ENCODE data around the gene SETD7.

SETD7 gene

GRCh38 chr4:139562067-139562684 lies 6.2 kb upstream of the SETD7 start:
- Mint-ChIP-seq H3K27ac (no peak overlapping the region), H3K27me3 (peaks cover 1% of the 10 kb centered on the region), H3K4me3 (no peak overlapping the region), H3K4me1 (ENCODE audit: low read depth) (peaks cover 47% of the 10 kb centered on the region), H3K9me3 (no peaks in the 10 kb centered on the region), H3K36me3 (ENCODE audit: low read depth) (peaks cover 1% of the 10 kb centered on the region)
- intact Hi-C loops (cut with micrococcal nuclease): no loop called here

- no peak overlapping the region for H3K4me3 Mint-ChIP-seq
- peaks cover 50% of the 10 kb centered on the region for H3K4me1 Mint-ChIP-seq (ENCODE audit: low read depth)
- intact Hi-C loops (cut with micrococcal nuclease): no loop called here
- H3K9me3 Mint-ChIP-seq: no peaks in the 10 kb centered on the region
- peak overlapping the region; percentile 85 for H3K27ac Mint-ChIP-seq
- peaks cover 17% of the 10 kb centered on the region for H3K36me3 Mint-ChIP-seq (ENCODE audit: low read depth)
- peaks cover 7% of the 10 kb centered on the region for H3K27me3 Mint-ChIP-seq
Observed at GRCh38 chr4:139560406-139561104, 4.5 kb upstream of the SETD7 start.

- Mint-ChIP-seq H3K27ac (peak overlapping the region; percentile 85), H3K4me3 (no peak overlapping the region), H3K36me3 (ENCODE audit: low read depth) (peaks cover 24% of the 10 kb centered on the region), H3K4me1 (ENCODE audit: low read depth) (peaks cover 50% of the 10 kb centered on the region), H3K9me3 (no peaks in the 10 kb centered on the region), H3K27me3 (peaks cover 7% of the 10 kb centered on the region)
- intact Hi-C loops (cut with micrococcal nuclease): loop anchor here (10.0 kb wide), 2 partner anchors 105 to 595 kb away; partner anchors contain the start of genes MAML3 and RAB33B
Observed at GRCh38 chr4:139559687-139560086, 3.7 kb upstream of the SETD7 start.

- Mint-ChIP-seq H3K36me3 (ENCODE audit: low read depth) (peaks cover 24% of the 10 kb centered on the region), H3K27ac (peak overlapping the region; percentile 67), H3K4me3 (no peak overlapping the region), H3K27me3 (peaks cover 7% of the 10 kb centered on the region), H3K4me1 (ENCODE audit: low read depth) (peaks cover 54% of the 10 kb centered on the region), H3K9me3 (no peaks in the 10 kb centered on the region)
- intact Hi-C loops (cut with micrococcal nuclease): loop anchor here (10.0 kb wide), 2 partner anchors 104 to 596 kb away; partner anchors contain the start of genes MAML3 and RAB33B
Observed at GRCh38 chr4:139559089-139559479, 3.1 kb upstream of the SETD7 start.

GRCh38 chr4:139558235-139559088 lies 2.4 kb upstream of the SETD7 start:
- H3K9me3 Mint-ChIP-seq: no peaks in the 10 kb centered on the region
- H3K27me3 Mint-ChIP-seq: peaks cover 7% of the 10 kb centered on the region
- peak overlapping the region; percentile 67 for H3K27ac Mint-ChIP-seq
- H3K4me3 Mint-ChIP-seq: no peak overlapping the region
- intact Hi-C loops (cut with micrococcal nuclease): loop anchor here (10.0 kb wide), 2 partner anchors 104 to 596 kb away; partner anchors contain the start of genes MAML3 and RAB33B
- H3K4me1 Mint-ChIP-seq (ENCODE audit: low read depth): peaks cover 50% of the 10 kb centered on the region
- peaks cover 24% of the 10 kb centered on the region for H3K36me3 Mint-ChIP-seq (ENCODE audit: low read depth)

- Mint-ChIP-seq H3K9me3 (no peaks in the 10 kb centered on the region), H3K27me3 (peaks cover 7% of the 10 kb centered on the region), H3K4me1 (ENCODE audit: low read depth) (peaks cover 57% of the 10 kb centered on the region), H3K36me3 (ENCODE audit: low read depth) (peaks cover 24% of the 10 kb centered on the region), H3K4me3 (peak overlapping the region; percentile 95), H3K27ac (peak overlapping the region; percentile 97)
- intact Hi-C loops (cut with micrococcal nuclease): loop anchor here (10.0 kb wide), 2 partner anchors 103 to 597 kb away; partner anchors contain the start of genes MAML3 and RAB33B
Observed at GRCh38 chr4:139557556-139558110, 1.6 kb upstream of the SETD7 start.

GRCh38 chr4:139556724-139557555 lies 921 bp upstream of the SETD7 start:
- no peaks in the 10 kb centered on the region for H3K9me3 Mint-ChIP-seq
- intact Hi-C loops (cut with micrococcal nuclease): loop anchor here (10.0 kb wide), 2 partner anchors 102 to 598 kb away; partner anchors contain the start of genes MAML3 and RAB33B

GRCh38 chr4:139555705-139556070 lies 331 bp downstream of the SETD7 start:
- H3K9me3 Mint-ChIP-seq: no peaks in the 10 kb centered on the region
- peak overlapping the region; percentile 95 for H3K4me3 Mint-ChIP-seq
- intact Hi-C loops (cut with micrococcal nuclease): loop anchor here (10.0 kb wide), 2 partner anchors 101 to 599 kb away; partner anchors contain the start of genes MAML3 and RAB33B
- H3K36me3 Mint-ChIP-seq (ENCODE audit: low read depth): peaks cover 24% of the 10 kb centered on the region
- H3K27ac Mint-ChIP-seq: peak overlapping the region; percentile 97
- H3K4me1 Mint-ChIP-seq (ENCODE audit: low read depth): peaks cover 51% of the 10 kb centered on the region
- peaks cover 7% of the 10 kb centered on the region for H3K27me3 Mint-ChIP-seq

More at GRCh38 chr4:139556724-139557555, 921 bp upstream of the SETD7 start:
- peaks cover 60% of the 10 kb centered on the region for H3K4me1 Mint-ChIP-seq (ENCODE audit: low read depth)
- H3K27ac Mint-ChIP-seq: peak overlapping the region; percentile 97
- peaks cover 7% of the 10 kb centered on the region for H3K27me3 Mint-ChIP-seq
- H3K36me3 Mint-ChIP-seq (ENCODE audit: low read depth): peaks cover 24% of the 10 kb centered on the region
- H3K4me3 Mint-ChIP-seq: peak overlapping the region; percentile 95

- H3K4me1 Mint-ChIP-seq (ENCODE audit: low read depth): peaks cover 45% of the 10 kb centered on the region
- H3K27me3 Mint-ChIP-seq: peaks cover 7% of the 10 kb centered on the region
- peak overlapping the region; percentile 97 for H3K27ac Mint-ChIP-seq
- no peaks in the 10 kb centered on the region for H3K9me3 Mint-ChIP-seq
- H3K36me3 Mint-ChIP-seq (ENCODE audit: low read depth): peaks cover 24% of the 10 kb centered on the region
- H3K4me3 Mint-ChIP-seq: peak overlapping the region; percentile 95
- intact Hi-C loops (cut with micrococcal nuclease): loop anchor here (10.0 kb wide), 2 partner anchors 100 to 600 kb away; partner anchors contain the start of genes MAML3 and RAB33B
Observed at GRCh38 chr4:139554893-139555704, 920 bp downstream of the SETD7 start.

- intact Hi-C loops (cut with micrococcal nuclease): loop anchor here (10.0 kb wide), 2 partner anchors 100 to 600 kb away; partner anchors contain the start of genes MAML3 and RAB33B
- Mint-ChIP-seq H3K27me3 (peaks cover 7% of the 10 kb centered on the region), H3K36me3 (ENCODE audit: low read depth) (peaks cover 24% of the 10 kb centered on the region), H3K9me3 (no peaks in the 10 kb centered on the region), H3K4me3 (peak overlapping the region; percentile 95), H3K4me1 (ENCODE audit: low read depth) (peaks cover 41% of the 10 kb centered on the region), H3K27ac (peak overlapping the region; percentile 97)
Observed at GRCh38 chr4:139554642-139554892, 1.5 kb downstream of the SETD7 start.

GRCh38 chr4:139553751-139554641 lies 2.0 kb downstream of the SETD7 start:
- Mint-ChIP-seq H3K27me3 (peaks cover 6% of the 10 kb centered on the region), H3K9me3 (no peaks in the 10 kb centered on the region), H3K4me1 (ENCODE audit: low read depth) (peaks cover 39% of the 10 kb centered on the region), H3K27ac (peak overlapping the region; percentile 97), H3K4me3 (peak overlapping the region; percentile 95), H3K36me3 (ENCODE audit: low read depth) (peaks cover 24% of the 10 kb centered on the region)
- intact Hi-C loops (cut with micrococcal nuclease): loop anchor here (10.0 kb wide), 2 partner anchors 99 to 601 kb away; partner anchors contain the start of genes MAML3 and RAB33B

All from dendritic cell treated with granulocyte-macrophage colony-stimulating factor and Interleukin-4, amounts not matched to agents 40 ng/mL and 50 ng/mL, for 4 days (primary cell).